IPS-18a (cell line): ENCODE data around the gene ZFYVE28.
"Not testable (repeated sequence)": the region's sequence is repeated elsewhere in the genome, so short reads cannot be mapped to it uniquely, and the experiment has no call there.

ENCODE experiments used
- H3K27ac ChIP-seq: one replicate; pipeline ENCODE4 v1.5.1; 2013; ENCODE audit warnings: low read length
- H3K27me3 ChIP-seq: one replicate; pipeline ENCODE4 v1.6.1; 2013; ENCODE audit warnings: mild to moderate bottlenecking, low read length; ENCODE audit not compliant: control insufficient read depth, insufficient read depth
- H3K36me3 ChIP-seq: one replicate; pipeline ENCODE4 v1.6.1; 2013; ENCODE audit warnings: low read depth, low read length; ENCODE audit not compliant: control insufficient read depth
- H3K4me1 ChIP-seq: one replicate; pipeline ENCODE4 v1.6.1; 2013; ENCODE audit warnings: low read depth, low read length; ENCODE audit not compliant: control insufficient read depth
- H3K4me3 ChIP-seq: one replicate; pipeline ENCODE4 v1.5.1; 2013; ENCODE audit warnings: low read length
- H3K9ac ChIP-seq: one replicate; pipeline ENCODE4 v1.6.1; 2013; ENCODE audit warnings: mild to moderate bottlenecking, low read length, moderate library complexity
- H3K9me3 ChIP-seq: one replicate; pipeline ENCODE4 v1.6.1; 2013; ENCODE audit warnings: low read depth, low read length; ENCODE audit not compliant: control insufficient read depth

Gene ZFYVE28

DNA sequence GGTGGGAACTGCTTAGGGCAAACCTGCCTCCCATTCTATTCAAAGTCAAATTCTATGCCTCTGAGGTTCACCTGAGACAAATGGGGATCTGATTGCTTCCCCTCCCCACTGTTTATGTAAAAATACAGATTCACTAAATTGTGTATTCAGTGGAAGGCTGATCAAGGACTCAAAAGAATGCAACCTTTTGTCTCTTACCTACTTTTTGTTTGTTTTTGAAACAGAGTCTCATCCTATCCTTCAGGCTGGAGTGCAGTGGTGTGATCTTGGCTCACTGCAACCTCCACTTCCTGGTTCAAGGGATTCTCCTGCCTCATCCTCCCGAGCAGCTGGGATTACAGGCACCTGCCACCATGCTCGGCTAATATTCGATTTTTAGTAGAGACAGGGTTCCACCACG lies 197.1 kb downstream of the ZFYVE28 start:
- H3K27ac ChIP-seq = peak overlapping the region; percentile 10
- peaks cover 28% of the 10 kb centered on the region for H3K4me1 ChIP-seq
- H3K9me3 ChIP-seq, H3K36me3 ChIP-seq, H3K27me3 ChIP-seq: not testable (repeated sequence)
- peak overlapping the region; percentile 20 for H3K9ac ChIP-seq
- H3K4me3 ChIP-seq = peak overlapping the region; percentile 18

- Histone ChIP-seq H3K9ac (no peak overlapping the region), H3K9me3 (no peaks in the 10 kb centered on the region), H3K4me3 (peak overlapping the region; percentile 10), H3K27ac (no peak overlapping the region), H3K27me3 (no peaks in the 10 kb centered on the region), H3K36me3 (no peaks in the 10 kb centered on the region), H3K4me1 (peaks cover 39% of the 10 kb centered on the region)
Measured at GRCh38 chr4:2220016-2220630, 198.3 kb downstream of the ZFYVE28 start.
